IMR-90 (cell line): ENCODE measurements around the gene RPS6KA3. TPM values are rescaled to one million over a fixed set of nuclear protein-coding genes. Genes with fewer than 3 reads are reported as not detected.

ENCODE experiments used
- ATAC-seq: fragments of 200-7000 bp; cut with Tn5 transposase; 2 replicates; pipeline ENCODE4 v1.9.1; 2020; ENCODE audit warnings: low read depth, mild to moderate bottlenecking, moderate library complexity
- BruUV-seq: library from RNA; stranded (reverse); fragments of 400-500 nt; replicated peaks from 2 replicates; lab custom pipeline; 2021; lab: Mats Ljungman, UMichigan
- CTCF ChIA-PET: fragments of 300-600 bp; formaldehyde crosslinking; extraction: SDS; loops from one replicate; lab custom pipeline; 2021; ENCODE audit warnings: antibody characterized with exemption; lab: Yijun Ruan, JAX
- POLR2A ChIA-PET: fragments of 300-600 bp; sonication (Branson Sonifier 250); formaldehyde crosslinking; loops from one replicate; lab custom pipeline; 2022; ENCODE audit warnings: antibody characterized with exemption; ENCODE audit not compliant: unreplicated experiment; lab: Charles Lee
- DNase-seq: peaks from one replicate; pipeline ENCODE4 v3.0.0; 2013
- H2AFZ ChIP-seq: replicated peaks from 2 replicates; pipeline ENCODE3; 2013; ENCODE audit warnings: low read length, mild to moderate bottlenecking; ENCODE audit not compliant: poor library complexity
- H2AK5ac ChIP-seq: 2 replicates; pipeline ENCODE4 v1.6.1; 2013; ENCODE audit warnings: low read depth, low read length, inconsistent platforms
- H2AK9ac ChIP-seq: replicated peaks from 2 replicates; pipeline ENCODE3; 2013; ENCODE audit warnings: mild to moderate bottlenecking, low read depth, low read length, moderate library complexity; ENCODE audit not compliant: poor library complexity
- H2BK120ac ChIP-seq: 2 replicates; pipeline ENCODE4 v1.6.1; 2013; ENCODE audit warnings: low read depth, low read length, inconsistent platforms
- H2BK15ac ChIP-seq: 3 replicates; pipeline ENCODE4 v1.6.1; 2013; ENCODE audit warnings: low read depth, low read length, inconsistent platforms
- H2BK20ac ChIP-seq: 2 replicates; pipeline ENCODE4 v1.6.1; 2013; ENCODE audit warnings: low read depth, mild to moderate bottlenecking, inconsistent platforms, low read length, moderate library complexity
- H2BK5ac ChIP-seq: 2 replicates; pipeline ENCODE4 v1.6.1; 2013; ENCODE audit warnings: mild to moderate bottlenecking, low read depth, low read length, inconsistent platforms; ENCODE audit not compliant: poor library complexity, severe bottlenecking
- H3K14ac ChIP-seq: replicated peaks from 2 replicates; pipeline ENCODE4 v1.6.1; 2013; ENCODE audit warnings: low read depth, low read length, inconsistent platforms
- H3K18ac ChIP-seq: 2 replicates; pipeline ENCODE4 v1.6.1; 2013; ENCODE audit warnings: low read depth, low read length, control low read depth
- H3K23ac ChIP-seq: 2 replicates; pipeline ENCODE4 v1.6.1; 2013; ENCODE audit warnings: low read depth, low read length, inconsistent platforms
- H3K27ac ChIP-seq: 2 replicates; pipeline ENCODE4 v1.5.1; 2013; ENCODE audit warnings: mild to moderate bottlenecking, control low read depth, low read length; ENCODE audit not compliant: insufficient read depth
- H3K27me3 ChIP-seq: 2 replicates; pipeline ENCODE4 v1.6.1; 2013; ENCODE audit warnings: low read length; ENCODE audit not compliant: control insufficient read depth, insufficient read depth
- H3K36me3 ChIP-seq: 2 replicates; pipeline ENCODE4 v1.6.1; 2013; ENCODE audit warnings: low read length, mixed read lengths; ENCODE audit not compliant: control insufficient read depth, insufficient read depth
- H3K4ac ChIP-seq: 2 replicates; pipeline ENCODE4 v1.6.1; 2013; ENCODE audit warnings: low read depth, low read length, inconsistent platforms
- H3K4me1 ChIP-seq: 2 replicates; pipeline ENCODE4 v1.6.1; 2013; ENCODE audit warnings: low read length, mixed read lengths; ENCODE audit not compliant: control insufficient read depth, insufficient read depth
- H3K4me2 ChIP-seq: 2 replicates; pipeline ENCODE4 v1.6.1; 2013; ENCODE audit warnings: low read depth, mild to moderate bottlenecking, control low read depth, low read length, moderate library complexity
- H3K4me3 ChIP-seq: 2 replicates; pipeline ENCODE4 v1.5.1; 2013; ENCODE audit warnings: low read depth, mild to moderate bottlenecking, control low read depth, low read length, moderate library complexity; ENCODE audit not compliant: insufficient read depth
- H3K56ac ChIP-seq: 2 replicates; pipeline ENCODE4 v1.6.1; 2013; ENCODE audit warnings: low read length, inconsistent platforms; ENCODE audit not compliant: insufficient read depth; ENCODE audit errors: extremely low read depth
- H3K79me1 ChIP-seq, 2 experiments: 2 replicates each; pipeline ENCODE4 v1.6.1; 2013; ENCODE audit warnings: low read length in 2 of 2, inconsistent platforms in 1 of 2, low read depth in 1 of 2
- H3K9ac ChIP-seq: 2 replicates; pipeline ENCODE4 v1.6.1; 2013; ENCODE audit warnings: low read depth, low read length, control low read depth
- H3K9me1 ChIP-seq: 2 replicates; pipeline ENCODE4 v1.6.1; 2013; ENCODE audit warnings: low read length, inconsistent platforms; ENCODE audit not compliant: insufficient read depth
- H3K9me3 ChIP-seq: 2 replicates; pipeline ENCODE4 v1.6.1; 2013; ENCODE audit warnings: low read length; ENCODE audit not compliant: control insufficient read depth, insufficient read depth
- H4K20me1 ChIP-seq: 2 replicates; pipeline ENCODE4 v1.6.1; 2013; ENCODE audit warnings: low read length, inconsistent platforms; ENCODE audit not compliant: insufficient read depth
- H4K5ac ChIP-seq: 2 replicates; pipeline ENCODE4 v1.6.1; 2013; ENCODE audit warnings: mild to moderate bottlenecking, low read depth, low read length, control low read depth
- H4K8ac ChIP-seq, 2 experiments: 2 replicates each; pipeline ENCODE4 v1.6.1; 2013; ENCODE audit warnings: low read depth in 2 of 2, low read length in 2 of 2, control low read depth in 1 of 2, inconsistent platforms in 1 of 2
- H4K91ac ChIP-seq: 2 replicates; pipeline ENCODE4 v1.6.1; 2013; ENCODE audit warnings: low read depth, low read length, inconsistent platforms; ENCODE audit not compliant: insufficient read depth
- BHLHE40 ChIP-seq: fragments of 150-350 bp; IDR thresholded peaks from 2 replicates; pipeline ENCODE4 v1.6.1; 2016; ENCODE audit warnings: mild to moderate bottlenecking, low read depth, low read length
- CEBPB ChIP-seq: IDR thresholded peaks from 2 replicates; pipeline ENCODE4 v1.6.1; 2012; ENCODE audit warnings: low read depth, low read length, improper control_type of control experiment
- CHD1 ChIP-seq: IDR thresholded peaks from 2 replicates; pipeline ENCODE4 v1.6.1; 2012; ENCODE audit warnings: low read depth, low read length, improper control_type of control experiment
- FOS ChIP-seq: fragments of 150-350 bp; IDR thresholded peaks from 2 replicates; pipeline ENCODE4 v1.6.1; 2016; ENCODE audit warnings: low read depth, low read length
- MAFK ChIP-seq: IDR thresholded peaks from 2 replicates; pipeline ENCODE4 v1.6.1; 2012; ENCODE audit warnings: low read depth, low read length, improper control_type of control experiment
- MAZ ChIP-seq: IDR thresholded peaks from 2 replicates; pipeline ENCODE4 v1.6.1; 2012; ENCODE audit warnings: low read depth, mild to moderate bottlenecking, low read length, improper control_type of control experiment, moderate library complexity, borderline replicate concordance
- MXI1 ChIP-seq: IDR thresholded peaks from 2 replicates; pipeline ENCODE4 v1.6.1; 2012; ENCODE audit warnings: low read depth, mild to moderate bottlenecking, low read length, moderate library complexity, borderline replicate concordance
- NFE2L2 ChIP-seq: fragments of 150-350 bp; IDR thresholded peaks from 2 replicates; pipeline ENCODE4 v1.6.1; 2016; ENCODE audit warnings: low read depth, mild to moderate bottlenecking, low read length
- POLR2A ChIP-seq: IDR thresholded peaks from 2 replicates; pipeline ENCODE4 v1.6.1; 2012; ENCODE audit warnings: mild to moderate bottlenecking, low read depth, low read length
- RAD21 ChIP-seq: IDR thresholded peaks from 2 replicates; pipeline ENCODE4 v1.6.1; 2012; ENCODE audit warnings: low read length, improper control_type of control experiment
- RCOR1 ChIP-seq: IDR thresholded peaks from 2 replicates; pipeline ENCODE4 v1.6.1; 2012; ENCODE audit warnings: mild to moderate bottlenecking, low read length, improper control_type of control experiment; ENCODE audit not compliant: insufficient replicate concordance
- RFX5 ChIP-seq: IDR thresholded peaks from 2 replicates; pipeline ENCODE4 v1.8.0; 2012; ENCODE audit warnings: low read depth, mild to moderate bottlenecking, low read length, moderate library complexity
- SMC3 ChIP-seq: fragments of 150-350 bp; IDR thresholded peaks from 2 replicates; pipeline ENCODE4 v1.6.1; 2016; ENCODE audit warnings: low read depth, mild to moderate bottlenecking, antibody characterized with exemption, low read length, moderate library complexity
- WGBS, 2 experiments: methylation state at CpG; one replicate each; pipeline versions ENCODE4 v1.1.5 to v1.1.7; 2013; ENCODE audit warnings: missing lambda C conversion rate in 2 of 2; ENCODE audit not compliant: insufficient read length in 1 of 2; ENCODE audit errors: extremely low coverage in 2 of 2; 5-methylcytosine and 5-hydroxymethylcytosine counted together
- dilution Hi-C: fragments of 300-500 bp; cut with HindIII; formaldehyde crosslinking; loops from one replicate; pipeline ENCODE4 v1.14.3; 2018; ENCODE audit warnings: low sequenced_read_pairs; ENCODE audit not compliant: unreplicated experiment
- in situ Hi-C: fragments of 300-500 bp; cut with MboI; formaldehyde crosslinking; loops from 3 replicates; pipeline ENCODE4 v1.14.3; 2019; ENCODE audit warnings: low sequenced_read_pairs, inconsistent platforms, mixed read lengths
- intact Hi-C: fragments of 100-400 bp; cut with micrococcal nuclease; formaldehyde crosslinking; loops from 2 replicates; pipeline ENCODE4 v1.10.0; 2022
- polyA plus RNA-seq, 3 experiments: library from polyadenylated mRNA; depleted of rRNA; stranded (reverse); fragments of >200 nt; gene quantifications; 2 replicates each; pipeline ENCODE4 v1.2.3, GENCODE V29; 2012; ENCODE audit warnings: low replicate concordance in 1 of 3
- total RNA-seq: library from RNA; depleted of rRNA; stranded (reverse); fragments of >200 nt; gene quantifications from 2 replicates; pipeline ENCODE4 v1.2.3, GENCODE V29; 2012
- TF ChIP-seq, protein P1 (sequence below): fragments of 150-350 bp; IDR thresholded peaks from 2 replicates; pipeline ENCODE4 v1.6.1; 2017; ENCODE audit warnings: mild to moderate bottlenecking, antibody characterized with exemption, low read length, low read depth
- TF ChIP-seq, protein P2 (sequence below): conservative IDR thresholded peaks from 2 replicates; pipeline ENCODE4 v1.5.1; 2012; ENCODE audit warnings: mild to moderate bottlenecking, low read depth, low read length, improper control_type of control experiment
- TF ChIP-seq, protein P3 (sequence below): fragments of 150-350 bp; IDR thresholded peaks from 2 replicates; pipeline ENCODE4 v1.6.1; 2016; ENCODE audit warnings: low read depth, mild to moderate bottlenecking, low read length, moderate library complexity, borderline replicate concordance

RPS6KA3 gene
- total and polyA plus RNA-seq, 2 of the 4 experiments (the other 2 are of a cell fraction), result 20.8 to 43.9 TPM

DNA sequence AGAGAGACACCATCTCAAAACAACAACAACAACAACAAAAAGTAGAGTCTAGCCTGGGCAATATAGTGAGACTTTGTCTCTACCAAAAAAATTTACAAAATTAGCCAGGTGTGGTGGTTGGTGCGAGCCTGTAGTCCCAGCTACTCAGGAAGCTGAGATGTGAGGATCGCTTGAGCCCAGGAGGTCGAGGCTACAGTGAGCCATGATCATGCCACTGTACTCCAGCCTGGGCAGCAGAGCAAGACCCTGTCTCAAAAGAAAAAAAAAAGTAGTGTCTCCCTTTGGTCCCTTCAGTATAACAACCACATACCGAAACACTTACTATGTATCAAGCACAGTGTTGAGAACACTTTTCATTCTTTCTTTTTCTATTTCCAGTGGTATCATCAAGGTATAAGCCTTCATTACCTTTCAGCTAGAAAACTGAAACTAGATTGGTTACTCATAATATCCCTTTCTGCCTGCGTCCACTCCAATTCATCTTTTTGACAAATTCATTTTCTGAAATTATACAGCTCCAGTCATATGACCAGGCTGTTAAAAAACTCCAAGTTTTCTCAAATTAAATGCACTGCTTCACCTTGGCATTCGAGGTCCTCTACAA is 54.1 kb downstream of the RPS6KA3 start:
- DNase-seq (no peak), ATAC-seq (no peak)
- peaks cover 0 to 6% of the 10 kb centered on the region in 2 experiments; a peak in 2 of 4 replicates for H3K79me1 ChIP-seq
- no peak overlapping the region for H2BK15ac ChIP-seq
- in situ Hi-C loops (no loop called here), intact Hi-C loops (no loop called here), dilution Hi-C loops (no loop called here)
- WGBS, 2 experiments, result 57% methylated on average over 3 of the region's 6 CpGs; no CpG with 5 or more reads in 1 of the 2 experiments
- H4K91ac ChIP-seq, result no peak overlapping the region
- no peak overlapping the region for H3K9ac ChIP-seq
- no peak overlapping the region for H3K14ac ChIP-seq
- H3K4me3 ChIP-seq, result no peak overlapping the region
- no peaks in the 10 kb centered on the region for H3K9me1 ChIP-seq
- H3K23ac ChIP-seq, result no peak overlapping the region
- no peak overlapping the region for H4K8ac ChIP-seq
- ChIA-PET POLR2A (no interaction called here), CTCF (no interaction called here)
- H3K56ac ChIP-seq, result no peak overlapping the region
- no peak overlapping the region for H2BK120ac ChIP-seq
- no peak overlapping the region for H3K4ac ChIP-seq
- no peak overlapping the region for H3K4me2 ChIP-seq
- no peak overlapping the region for H3K18ac ChIP-seq
- H2AFZ ChIP-seq, result no peak overlapping the region
- peaks cover 6% of the 10 kb centered on the region; the same call in 1 of the 2 replicates for H3K36me3 ChIP-seq
- BruUV-seq, result no TSS peak
- H2AK9ac ChIP-seq, result no peak overlapping the region
- no peaks in the 10 kb centered on the region for H3K9me3 ChIP-seq
- H4K20me1 ChIP-seq, result no peaks in the 10 kb centered on the region
- no peaks in the 10 kb centered on the region for H3K4me1 ChIP-seq
- H3K27ac ChIP-seq, result no peak overlapping the region
- no peak overlapping the region for H4K5ac ChIP-seq
- TF ChIP-seq POLR2A (no peak), RAD21 (no peak), MAZ (no peak), MAFK (no peak), RCOR1 (no peak), NFE2L2 (no peak), BHLHE40 (no peak), SMC3 (no peak), CHD1 (no peak), RFX5 (no peak), MXI1 (no peak), CEBPB (no peak), FOS (no peak)
- TF ChIP-seq, protein P1, sequence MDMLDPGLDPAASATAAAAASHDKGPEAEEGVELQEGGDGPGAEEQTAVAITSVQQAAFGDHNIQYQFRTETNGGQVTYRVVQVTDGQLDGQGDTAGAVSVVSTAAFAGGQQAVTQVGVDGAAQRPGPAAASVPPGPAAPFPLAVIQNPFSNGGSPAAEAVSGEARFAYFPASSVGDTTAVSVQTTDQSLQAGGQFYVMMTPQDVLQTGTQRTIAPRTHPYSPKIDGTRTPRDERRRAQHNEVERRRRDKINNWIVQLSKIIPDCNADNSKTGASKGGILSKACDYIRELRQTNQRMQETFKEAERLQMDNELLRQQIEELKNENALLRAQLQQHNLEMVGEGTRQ, result no peak
- TF ChIP-seq, protein P2, sequence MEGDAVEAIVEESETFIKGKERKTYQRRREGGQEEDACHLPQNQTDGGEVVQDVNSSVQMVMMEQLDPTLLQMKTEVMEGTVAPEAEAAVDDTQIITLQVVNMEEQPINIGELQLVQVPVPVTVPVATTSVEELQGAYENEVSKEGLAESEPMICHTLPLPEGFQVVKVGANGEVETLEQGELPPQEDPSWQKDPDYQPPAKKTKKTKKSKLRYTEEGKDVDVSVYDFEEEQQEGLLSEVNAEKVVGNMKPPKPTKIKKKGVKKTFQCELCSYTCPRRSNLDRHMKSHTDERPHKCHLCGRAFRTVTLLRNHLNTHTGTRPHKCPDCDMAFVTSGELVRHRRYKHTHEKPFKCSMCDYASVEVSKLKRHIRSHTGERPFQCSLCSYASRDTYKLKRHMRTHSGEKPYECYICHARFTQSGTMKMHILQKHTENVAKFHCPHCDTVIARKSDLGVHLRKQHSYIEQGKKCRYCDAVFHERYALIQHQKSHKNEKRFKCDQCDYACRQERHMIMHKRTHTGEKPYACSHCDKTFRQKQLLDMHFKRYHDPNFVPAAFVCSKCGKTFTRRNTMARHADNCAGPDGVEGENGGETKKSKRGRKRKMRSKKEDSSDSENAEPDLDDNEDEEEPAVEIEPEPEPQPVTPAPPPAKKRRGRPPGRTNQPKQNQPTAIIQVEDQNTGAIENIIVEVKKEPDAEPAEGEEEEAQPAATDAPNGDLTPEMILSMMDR, result no peak
- TF ChIP-seq, protein P3, sequence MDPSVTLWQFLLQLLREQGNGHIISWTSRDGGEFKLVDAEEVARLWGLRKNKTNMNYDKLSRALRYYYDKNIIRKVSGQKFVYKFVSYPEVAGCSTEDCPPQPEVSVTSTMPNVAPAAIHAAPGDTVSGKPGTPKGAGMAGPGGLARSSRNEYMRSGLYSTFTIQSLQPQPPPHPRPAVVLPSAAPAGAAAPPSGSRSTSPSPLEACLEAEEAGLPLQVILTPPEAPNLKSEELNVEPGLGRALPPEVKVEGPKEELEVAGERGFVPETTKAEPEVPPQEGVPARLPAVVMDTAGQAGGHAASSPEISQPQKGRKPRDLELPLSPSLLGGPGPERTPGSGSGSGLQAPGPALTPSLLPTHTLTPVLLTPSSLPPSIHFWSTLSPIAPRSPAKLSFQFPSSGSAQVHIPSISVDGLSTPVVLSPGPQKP, result no peak
- no peak overlapping the region for H2BK20ac ChIP-seq
- no peaks in the 10 kb centered on the region; the same call in 1 of the 2 replicates for H3K27me3 ChIP-seq
- no peak overlapping the region for H2AK5ac ChIP-seq
- H2BK5ac ChIP-seq, result no peak overlapping the region
